Measurements from ENCODE around the gene EVA1A.
"Not testable (repeated sequence)": the region's sequence is repeated elsewhere in the genome, so short reads cannot be mapped to it uniquely, and the experiment has no call there.

EVA1A gene

GRCh38 chr2:75517547-75518230, 43.0 kb downstream of the EVA1A start:
- no peak for DNase-seq (ENCODE audit: low spot score)

DNA sequence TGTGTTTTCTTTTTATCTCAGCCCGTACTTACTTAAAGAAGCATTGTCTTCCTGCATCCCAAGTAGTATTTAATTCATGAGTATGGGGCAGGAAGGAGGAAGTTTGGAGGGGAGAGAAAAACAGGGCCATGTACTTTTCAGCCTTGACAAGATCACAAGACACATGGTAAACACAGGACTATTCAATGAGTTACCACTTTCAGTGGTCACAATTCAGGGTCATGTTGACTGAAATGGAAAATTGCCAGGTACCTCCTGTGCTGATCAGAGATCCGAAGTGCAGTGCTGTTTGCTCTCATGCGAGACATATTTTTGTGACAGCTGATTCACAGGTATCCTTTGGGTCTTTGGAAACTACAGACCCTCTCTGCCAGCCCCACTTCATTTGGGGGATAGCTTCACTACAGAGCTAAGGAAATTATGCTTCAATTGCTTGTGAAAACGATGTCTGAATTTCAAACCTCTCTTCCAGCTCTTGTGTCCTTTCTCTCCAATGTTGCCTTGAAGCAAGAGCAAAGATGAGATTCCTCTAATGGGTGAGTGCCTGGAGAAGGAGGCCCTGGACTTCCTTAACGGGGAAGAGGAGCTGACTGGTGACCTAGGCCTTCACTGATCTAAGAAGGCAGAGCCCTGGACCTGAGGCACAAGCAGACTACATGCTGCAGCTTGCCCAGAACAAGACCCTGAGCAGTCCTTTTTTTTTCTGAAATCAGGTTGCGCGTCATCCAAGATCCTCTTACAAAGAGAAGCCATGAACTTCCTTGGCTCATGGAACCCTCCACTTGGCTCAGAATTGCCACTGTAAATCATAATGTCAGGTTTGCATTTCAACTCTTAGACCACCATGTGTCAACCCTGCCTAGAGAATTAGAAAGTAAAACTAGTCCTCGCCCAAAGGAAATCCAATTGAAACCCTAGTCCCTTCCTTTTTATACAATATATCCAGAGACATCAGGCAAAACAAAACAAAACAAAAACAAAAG, 44.1 kb downstream of the EVA1A start:
- DNase-seq (ENCODE audit: low spot score), result no peak

GRCh38 chr2:75515584-75516368, 45.0 kb downstream of the EVA1A start:
- DNase-seq (ENCODE audit: low spot score), result no peak

DNA sequence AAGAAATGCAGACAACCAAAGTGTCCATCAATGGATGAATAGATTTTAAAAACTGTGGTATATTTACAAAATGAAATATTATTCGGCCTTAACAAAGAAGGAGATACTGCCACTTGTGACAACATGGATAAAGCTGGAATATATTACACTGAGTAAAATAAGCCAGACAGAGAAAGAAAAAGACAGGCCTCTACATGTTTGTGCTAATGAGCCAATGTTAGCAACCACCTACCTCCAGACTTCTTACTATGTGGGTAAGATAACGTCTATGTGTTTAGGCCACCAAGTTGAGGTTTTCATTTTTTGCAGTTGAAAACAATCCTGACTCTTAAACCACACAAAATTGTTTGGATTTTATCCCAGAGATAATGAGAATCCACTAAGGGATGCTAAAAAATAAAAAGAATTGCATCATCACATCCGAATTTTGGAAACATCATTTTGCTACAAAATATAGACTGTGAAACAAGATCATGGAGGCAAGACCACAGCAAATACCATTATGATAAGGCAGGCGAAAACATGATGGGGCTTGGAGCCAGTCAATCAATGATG, 47.0 kb downstream of the EVA1A start:
- no peak for DNase-seq (ENCODE audit: low spot score)

DNA sequence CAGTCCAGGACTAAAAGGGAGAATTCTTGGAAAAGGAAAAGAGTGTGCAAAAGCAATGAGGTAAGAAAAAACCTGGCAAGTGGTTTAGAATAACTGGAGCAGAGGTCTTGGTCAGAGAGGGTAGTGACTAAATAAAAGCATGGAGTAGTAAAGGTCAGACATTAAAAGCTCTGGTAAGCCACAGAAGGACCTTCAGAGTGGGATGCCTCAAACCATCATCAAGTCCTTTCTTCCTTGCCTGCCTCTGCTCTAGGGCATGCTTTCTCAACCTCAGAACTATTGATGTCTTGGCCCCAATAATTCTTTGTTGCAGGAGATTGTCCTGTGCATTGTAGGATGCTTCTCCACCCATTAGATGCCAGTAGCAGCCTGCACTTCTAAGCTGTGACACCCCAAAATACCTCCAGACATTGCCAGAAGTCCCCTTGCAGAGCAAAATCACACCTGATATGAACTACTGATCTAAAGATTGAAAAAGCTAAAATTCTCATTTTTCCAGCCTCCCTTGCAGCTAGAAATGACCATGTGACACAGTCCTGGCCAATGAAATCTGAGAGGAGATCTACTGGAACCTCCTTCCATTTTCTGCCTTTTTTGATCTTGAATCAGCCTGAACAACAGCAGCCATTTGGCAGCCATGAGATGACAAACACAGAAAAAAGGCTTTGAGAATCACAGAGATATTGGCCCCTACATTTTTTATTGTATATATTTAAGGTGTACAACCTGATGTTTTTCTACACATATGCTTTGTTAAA, 48.1 kb downstream of the EVA1A start:
- no peak for DNase-seq (ENCODE audit: low spot score)

- DNase-seq (ENCODE audit: low spot score), result no peak
Measured at GRCh38 chr2:75506101-75506697, 54.5 kb downstream of the EVA1A start.

- DNase-seq (ENCODE audit: low spot score), result no peak
Measured at GRCh38 chr2:75505012-75505411, 55.7 kb downstream of the EVA1A start.

- DNase-seq (ENCODE audit: low spot score), result peak; percentile 85
Measured at GRCh38 chr2:75503048-75503607, 57.6 kb downstream of the EVA1A start.

DNA sequence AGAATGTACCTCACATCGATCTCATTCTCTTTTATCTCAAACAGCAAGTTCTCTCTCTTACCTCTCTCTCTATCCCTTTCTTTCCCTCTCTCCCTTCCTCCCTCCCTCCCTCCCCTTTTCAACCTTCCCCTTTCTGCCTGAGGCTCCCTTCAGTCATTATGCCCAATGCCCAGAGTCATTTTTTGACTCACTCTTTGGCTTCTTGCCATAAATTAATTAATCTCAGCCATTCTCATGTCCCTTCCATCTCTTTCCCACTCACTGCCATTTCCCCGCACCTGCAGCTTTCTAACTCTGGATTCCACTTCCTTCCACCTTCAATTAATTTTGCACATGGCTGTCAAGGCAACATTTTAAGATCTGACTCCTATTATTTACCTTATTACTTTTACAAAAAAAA, 60.1 kb downstream of the EVA1A start:
- DNase-seq (ENCODE audit: low spot score), result peak; percentile 29

- DNase-seq (ENCODE audit: low spot score), result no peak
Measured at GRCh38 chr2:75499534-75499933, 61.2 kb downstream of the EVA1A start.

GRCh38 chr2:75498907-75499306, 61.8 kb downstream of the EVA1A start:
- DNase-seq (ENCODE audit: low spot score), result no peak

- DNase-seq (ENCODE audit: low spot score), result no peak
Measured at GRCh38 chr2:75497256-75497655, 63.5 kb downstream of the EVA1A start.

DNA sequence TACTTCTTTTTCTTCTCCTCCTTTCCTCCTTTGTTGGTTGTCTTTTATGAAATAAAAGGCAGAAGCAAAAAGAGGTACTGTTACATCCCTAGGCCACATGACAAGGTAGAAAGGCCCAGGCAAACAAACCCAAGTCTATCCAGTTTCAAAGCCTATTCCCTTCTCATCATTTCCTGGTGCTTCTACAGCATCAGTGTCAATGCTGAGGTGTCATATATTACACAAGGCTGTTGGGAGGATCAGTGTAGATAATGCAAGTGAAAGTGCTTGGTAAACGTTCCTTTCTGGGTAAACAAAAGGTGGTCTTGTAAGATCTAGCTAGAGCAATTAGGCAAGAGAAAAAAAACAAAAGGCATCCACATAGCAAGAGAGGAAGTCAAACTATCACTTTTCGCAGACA, 64.9 kb downstream of the EVA1A start:
- no peak for DNase-seq (ENCODE audit: low spot score)

GRCh38 chr2:75494137-75494769, 66.5 kb downstream of the EVA1A start:
- peak; percentile 21 for DNase-seq (ENCODE audit: low spot score)

DNA sequence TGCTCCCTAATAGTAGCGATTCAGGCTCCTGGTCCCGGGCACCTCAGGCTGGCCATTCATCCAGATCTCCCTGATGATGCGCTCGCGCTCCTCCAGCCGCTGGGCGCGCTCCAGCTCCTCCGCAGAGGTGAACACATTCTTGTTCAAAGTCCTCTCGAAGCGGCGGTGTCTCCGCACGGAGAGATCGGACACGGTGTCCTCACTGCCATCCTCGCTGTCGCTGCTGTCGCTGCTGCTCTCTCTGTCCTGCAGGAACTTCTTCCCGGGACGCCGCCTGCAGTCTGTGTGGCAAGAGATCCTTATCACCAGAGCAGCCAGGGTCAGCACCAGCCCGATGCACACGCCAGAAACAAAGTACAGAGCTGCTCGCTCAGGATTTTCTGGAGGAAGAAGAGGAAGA, 67.5 kb downstream of the EVA1A start:
- no peak for DNase-seq (ENCODE audit: low spot score)

GRCh38 chr2:75491129-75491753, 69.5 kb downstream of the EVA1A start:
- no peak for DNase-seq (ENCODE audit: low spot score)

GRCh38 chr2:75489721-75490120, 71.0 kb downstream of the EVA1A start:
- DNase-seq (ENCODE audit: low spot score), result no peak

DNA sequence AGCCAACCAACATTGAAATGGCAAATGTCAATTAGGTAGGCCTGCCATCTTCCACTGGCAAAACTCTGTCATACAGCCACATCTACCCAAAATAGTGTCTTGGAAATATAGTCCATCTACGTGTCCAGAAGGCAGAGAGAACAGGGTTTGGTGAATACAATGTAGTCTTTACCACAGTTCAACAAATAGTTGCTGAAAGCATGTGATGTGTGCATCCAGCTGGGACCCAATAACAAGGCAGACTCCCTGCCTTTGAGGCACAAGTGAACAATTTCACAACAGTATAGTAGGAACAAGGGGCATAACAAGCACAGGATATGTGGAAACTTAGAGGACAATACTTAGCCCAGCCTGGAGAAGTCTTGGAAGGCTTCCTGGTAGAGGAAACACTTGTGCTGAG, 72.6 kb downstream of the EVA1A start:
- DNase-seq (ENCODE audit: low spot score), result no peak

DNA sequence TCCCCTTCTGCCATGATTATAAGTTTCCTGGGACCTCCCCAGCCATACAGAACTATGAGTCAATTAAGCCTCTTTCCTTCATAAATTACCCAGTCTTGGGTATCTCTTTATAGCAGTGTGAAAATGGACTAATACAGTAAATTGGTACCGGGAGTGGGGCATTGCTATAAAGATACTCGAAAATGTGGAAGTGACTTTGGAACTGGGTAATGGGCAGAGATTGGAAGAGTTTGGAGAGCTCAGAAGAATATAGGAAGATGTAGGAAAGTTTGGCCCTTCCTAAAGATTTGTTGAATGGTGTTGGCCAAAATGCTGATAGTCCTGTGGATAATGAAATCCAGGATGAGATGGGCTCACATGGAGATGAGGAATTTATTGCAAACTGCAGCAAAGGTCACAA, 74.0 kb downstream of the EVA1A start:
- not testable (repeated sequence) for DNase-seq (ENCODE audit: low spot score)

GRCh38 chr2:75484840-75485239, 75.9 kb downstream of the EVA1A start:
- no peak for DNase-seq (ENCODE audit: low spot score)

All from AG08395 (cell line).